Keratinocyte (primary cell): ENCODE measurements around the gene IQCK. TPM values are rescaled to one million over a fixed set of nuclear protein-coding genes. Genes with fewer than 3 reads are reported as not detected.

Experiments used
- DNase-seq: peaks from one replicate; pipeline ENCODE4 v3.0.0-alpha.2; 2011; ENCODE audit warnings: low read depth, missing footprints, low spot score
- FAIRE-seq: peaks from 2 replicates; lab custom pipeline; 2011; peaks lifted over from hg19 to GRCh38; lab: Jason Lieb, UNC
- H2AFZ ChIP-seq: 2 replicates; pipeline ENCODE4 v1.6.0; 2012; ENCODE audit warnings: low read length, control low read depth, inconsistent platforms; ENCODE audit not compliant: control insufficient read depth
- H3K27ac ChIP-seq: 2 replicates; pipeline ENCODE4 v1.5.1; 2011; ENCODE audit warnings: low read length; ENCODE audit not compliant: control insufficient read depth, insufficient read depth
- H3K27me3 ChIP-seq: 3 replicates; pipeline ENCODE4 v1.6.0; 2011; ENCODE audit warnings: low read length; ENCODE audit not compliant: control insufficient read depth, insufficient read depth; ENCODE audit errors: extremely low read depth
- H3K36me3 ChIP-seq, 2 experiments: 2 replicates in 1 of 2; 3 replicates in 1 of 2; pipeline ENCODE4 v1.5.1; 2011; ENCODE audit warnings: low read length in 2 of 2, mild to moderate bottlenecking in 1 of 2; ENCODE audit not compliant: control insufficient read depth in 2 of 2, insufficient read depth in 2 of 2; ENCODE audit errors: extremely low read depth in 1 of 2
- H3K4me1 ChIP-seq: 3 replicates; pipeline ENCODE4 v1.5.1; 2011; ENCODE audit warnings: low read length; ENCODE audit not compliant: control insufficient read depth, insufficient read depth; ENCODE audit errors: extremely low read depth
- H3K4me2 ChIP-seq: 3 replicates; pipeline ENCODE4 v1.6.0; 2011; ENCODE audit warnings: low read depth, low read length; ENCODE audit not compliant: control insufficient read depth, insufficient read depth; ENCODE audit errors: extremely low read depth
- H3K4me3 ChIP-seq, 3 experiments: fragments of 200-600 bp in 1 of 3; sonication (generic) in 1 of 3; 2 replicates in 2 of 3; 3 replicates in 1 of 3; pipeline ENCODE4 v1.5.1; 2011 to 2016; ENCODE audit warnings: low read length in 3 of 3, mild to moderate bottlenecking in 3 of 3, control low read depth in 2 of 3, inconsistent platforms in 1 of 3, low read depth in 1 of 3, mixed read lengths in 1 of 3, mixed run types in 1 of 3, moderate library complexity in 1 of 3; ENCODE audit not compliant: control insufficient read depth in 2 of 3, insufficient read depth in 2 of 3; ENCODE audit errors: extremely low read depth in 1 of 3
- H3K79me2 ChIP-seq: 2 replicates; pipeline ENCODE4 v1.6.0; 2012; ENCODE audit warnings: low read length; ENCODE audit not compliant: control insufficient read depth, insufficient read depth
- H3K9ac ChIP-seq: 3 replicates; pipeline ENCODE4 v1.6.0; 2011; ENCODE audit warnings: low read length; ENCODE audit not compliant: control insufficient read depth, insufficient read depth; ENCODE audit errors: extremely low read depth
- H3K9me1 ChIP-seq: 3 replicates; pipeline ENCODE4 v1.6.0; 2011; ENCODE audit warnings: low read length; ENCODE audit not compliant: control insufficient read depth, insufficient read depth; ENCODE audit errors: extremely low read depth
- H3K9me3 ChIP-seq: 2 replicates; pipeline ENCODE4 v1.5.1; 2012; ENCODE audit warnings: low read depth, low read length; ENCODE audit not compliant: control insufficient read depth
- H4K20me1 ChIP-seq: 3 replicates; pipeline ENCODE4 v1.6.0; 2011; ENCODE audit warnings: low read length; ENCODE audit not compliant: control insufficient read depth, insufficient read depth; ENCODE audit errors: extremely low read depth
- CTCF ChIP-seq, 3 experiments: IDR thresholded peaks in 1 of 3; conservative IDR thresholded peaks in 1 of 3; optimal IDR thresholded peaks in 1 of 3; 2 replicates in 2 of 3; 3 replicates in 1 of 3; pipeline versions ENCODE3 to v1.5.1; 2011; ENCODE audit warnings: low read length in 3 of 3, mild to moderate bottlenecking in 3 of 3, moderate library complexity in 2 of 3, control low read depth in 1 of 3, inconsistent platforms in 1 of 3; ENCODE audit not compliant: insufficient read depth in 2 of 3; ENCODE audit errors: extremely low read depth in 1 of 3
- EZH2 ChIP-seq: IDR thresholded peaks from one replicate; pipeline ENCODE4 v1.6.1; 2012; ENCODE audit warnings: inconsistent platforms, mild to moderate bottlenecking, low read length, moderate library complexity
- dilution Hi-C: fragments of 300-500 bp; cut with MboI; formaldehyde crosslinking; loops from one replicate; pipeline ENCODE4 v1.7.0; 2020; ENCODE audit warnings: low sequenced_read_pairs; ENCODE audit not compliant: extremely low pct_ligation_motif_present
- polyA plus RNA-seq, 5 experiments: library from polyadenylated mRNA; depleted of rRNA in 3 of 5; stranded (reverse) in 3 of 5; stranded (forward) in 1 of 5; unstranded in 1 of 5; fragments of >200 nt; gene quantifications; 1 replicate in 1 of 5; 2 replicates in 3 of 5; 3 replicates in 1 of 5; pipeline versions ENCODE4 v1.2.1 to v1.2.3, GENCODE V29; 2011 to 2012; ENCODE audit warnings: missing spikeins in 2 of 5, low read depth in 1 of 5, low replicate concordance in 1 of 5

Gene IQCK
- polyA plus RNA-seq, 1 donor (not counting 4 experiments of a cell fraction or from before 2014, with no cell fraction given): 9.7 TPM

- H4K20me1 ChIP-seq: peaks cover 12% of the 10 kb centered on the region
Observed at GRCh38 chr16:19698480-19699465, 19.3 kb upstream of the IQCK start.

GRCh38 chr16:19699472-19699871, 18.6 kb upstream of the IQCK start:
- Histone ChIP-seq H3K4me3 (no peak overlapping the region), H3K27ac (no peak overlapping the region), H3K4me2 (no peak overlapping the region), H3K9me3 (no peaks in the 10 kb centered on the region), H3K4me1 (peaks cover 17% of the 10 kb centered on the region), H4K20me1 (peaks cover 12% of the 10 kb centered on the region), H3K9ac (no peak overlapping the region), H3K27me3 (no peaks in the 10 kb centered on the region), H2AFZ (no peak overlapping the region), H3K9me1 (no peaks in the 10 kb centered on the region), H3K79me2 (no peaks in the 10 kb centered on the region), H3K36me3 (peaks cover 3 to 15% of the 10 kb centered on the region in 2 experiments)
- DNase-seq (no peak), FAIRE-seq (no peak)
- dilution Hi-C loops: no loop called here
- TF ChIP-seq CTCF (optimal IDR thresholded peaks at IDR 0.05 in 1 of 3, IDR thresholded peaks at IDR 0.05 in 1 of 3, conservative IDR thresholded peaks at IDR 0.05 in 1 of 3; ENCODE audit: extremely low read depth in 1 of 3, insufficient read depth in 2 of 3, low read length in 3 of 3) (no peak), EZH2 (no peak)

More at GRCh38 chr16:19698480-19699465, 19.3 kb upstream of the IQCK start:
- dilution Hi-C loops: no loop called here
- no peak for FAIRE-seq
- Histone ChIP-seq H2AFZ (no peak overlapping the region), H3K9ac (no peak overlapping the region), H3K27ac (no peak overlapping the region), H3K4me1 (peaks cover 16% of the 10 kb centered on the region), H3K36me3 (peaks cover 1 to 15% of the 10 kb centered on the region in 2 experiments), H3K4me3 (no peak overlapping the region), H3K9me1 (no peaks in the 10 kb centered on the region), H3K9me3 (no peaks in the 10 kb centered on the region), H3K27me3 (no peaks in the 10 kb centered on the region), H3K79me2 (no peaks in the 10 kb centered on the region), H3K4me2 (no peak overlapping the region)
- no peak for DNase-seq
- TF ChIP-seq EZH2: no peak
- TF ChIP-seq CTCF (optimal IDR thresholded peaks at IDR 0.05 in 1 of 3, IDR thresholded peaks at IDR 0.05 in 1 of 3, conservative IDR thresholded peaks at IDR 0.05 in 1 of 3; ENCODE audit: extremely low read depth in 1 of 3, insufficient read depth in 2 of 3, low read length in 3 of 3): no peak
